HG03354 (cell line): ENCODE data around the gene NCEH1.

Source experiments
- ATAC-seq: cut with Tn5 transposase; IDR thresholded peaks from one replicate; pipeline ENCODE4 v1.9.1; 2021; ENCODE audit warnings: mild to moderate bottlenecking; ENCODE audit not compliant: unreplicated experiment, poor library complexity, severe bottlenecking

Gene NCEH1

GRCh38 chr3:172651936-172652625 lies 58.8 kb downstream of the NCEH1 start:
- ATAC-seq, result no peak

- ATAC-seq, result no peak
Observed at GRCh38 chr3:172649987-172650386, 60.9 kb downstream of the NCEH1 start.

- ATAC-seq, result no peak
Observed at GRCh38 chr3:172648747-172649146, 62.1 kb downstream of the NCEH1 start.

- no peak for ATAC-seq
Observed at GRCh38 chr3:172647823-172648222, 63.0 kb downstream of the NCEH1 start.

- no peak for ATAC-seq
Observed at GRCh38 chr3:172647080-172647479, 63.8 kb downstream of the NCEH1 start.

GRCh38 chr3:172646439-172647015 lies 64.3 kb downstream of the NCEH1 start:
- ATAC-seq, result no peak

GRCh38 chr3:172644258-172644657 lies 66.6 kb downstream of the NCEH1 start:
- no peak for ATAC-seq

GRCh38 chr3:172643506-172644179 lies 67.2 kb downstream of the NCEH1 start:
- no peak for ATAC-seq

GRCh38 chr3:172641291-172641690 lies 69.6 kb downstream of the NCEH1 start:
- ATAC-seq, result no peak

- no peak for ATAC-seq
Observed at GRCh38 chr3:172640751-172641150, 70.1 kb downstream of the NCEH1 start.

- peak; percentile 94 for ATAC-seq
Observed at GRCh38 chr3:172635588-172635987, 75.3 kb downstream of the NCEH1 start.

- no peak for ATAC-seq
Observed at GRCh38 chr3:172634948-172635347, 75.9 kb downstream of the NCEH1 start.

- no peak for ATAC-seq
Observed at GRCh38 chr3:172630316-172630715, 80.6 kb downstream of the NCEH1 start.

- ATAC-seq, result no peak
Observed at GRCh38 chr3:172629470-172629869, 81.4 kb downstream of the NCEH1 start.

GRCh38 chr3:172627057-172627809 lies 83.6 kb downstream of the NCEH1 start:
- ATAC-seq, result no peak

GRCh38 chr3:172626021-172626640 lies 84.7 kb downstream of the NCEH1 start:
- no peak for ATAC-seq

- ATAC-seq, result no peak
Observed at GRCh38 chr3:172625404-172625803, 85.5 kb downstream of the NCEH1 start.

- no peak for ATAC-seq
Observed at GRCh38 chr3:172624999-172625398, 85.9 kb downstream of the NCEH1 start.

GRCh38 chr3:172622916-172623700 lies 87.8 kb downstream of the NCEH1 start:
- ATAC-seq, result no peak
